Panc1 (cell line): ENCODE data around the gene DDX25.
"Not testable (repeated sequence)": the region's sequence is repeated elsewhere in the genome, so short reads cannot be mapped to it uniquely, and the experiment has no call there.

Experiments
- CTCF ChIP-seq: fragments of 450-650 bp; IDR thresholded peaks from 2 replicates; pipeline ENCODE4 v1.5.1; 2017; ENCODE audit warnings: mild to moderate bottlenecking
- SIN3A ChIP-seq: IDR thresholded peaks from 2 replicates; pipeline ENCODE4 v1.6.1; 2012; ENCODE audit warnings: low read depth, mild to moderate bottlenecking, low read length, moderate library complexity, borderline replicate concordance; ENCODE audit not compliant: insufficient read depth

GRCh38 chr11:125862786-125863185 is 41.5 kb upstream of the DDX25 start:
- TF ChIP-seq CTCF, SIN3A: not testable (repeated sequence)
